SK-N-SH (cell line): ENCODE measurements around the gene CLDN18. TPM values are rescaled to one million over a fixed set of nuclear protein-coding genes. Genes with fewer than 3 reads are reported as not detected.

Source experiments
- CTCF ChIA-PET: fragments of 300-600, 350-600 bp; formaldehyde crosslinking; extraction: SDS; loops from one replicate; lab custom pipeline; 2021; lab: Yijun Ruan, JAX
- POLR2A ChIA-PET: fragments of 350-600 bp; sonication (Branson Sonifier 250); formaldehyde crosslinking; extraction: SDS; loops from one replicate; lab custom pipeline; 2020; ENCODE audit warnings: antibody characterized with exemption, inconsistent platforms; lab: Yijun Ruan, JAX
- DNase-seq: peaks from one replicate; pipeline ENCODE4 v3.0.0; 2012
- H2AFZ ChIP-seq: fragments of 200-600 bp; sonication (generic); 2 replicates; pipeline ENCODE4 v1.8.1; 2016; ENCODE audit warnings: antibody characterized with exemption, mild to moderate bottlenecking, low read depth
- H3F3A ChIP-seq: fragments of 200-600 bp; sonication (generic); replicated peaks from 2 replicates; pipeline ENCODE3; 2016; ENCODE audit warnings: antibody characterized with exemption, mild to moderate bottlenecking; ENCODE audit not compliant: insufficient read depth
- H3K27ac ChIP-seq, 2 experiments: fragments of 200-500 bp in 1 of 2; fragments of 200-600 bp in 1 of 2; sonication (Bioruptor generic) in 1 of 2; sonication (generic), shearing (Covaris generic) in 1 of 2; 2 replicates each; pipeline versions ENCODE4 v1.5.1 to v1.6.1; 2014 to 2016; ENCODE audit warnings: low read depth in 2 of 2, inconsistent platforms in 1 of 2, low read length in 1 of 2, mild to moderate bottlenecking in 1 of 2, mixed read lengths in 1 of 2
- H3K27me3 ChIP-seq: fragments of 200-600 bp; sonication (generic), shearing (Covaris generic); 2 replicates; pipeline ENCODE4 v1.6.1; 2016; ENCODE audit warnings: mixed run types; ENCODE audit not compliant: insufficient read depth
- H3K36me3 ChIP-seq, 2 experiments: fragments of 200-500 bp in 1 of 2; fragments of 200-600 bp in 1 of 2; sonication (Bioruptor generic) in 1 of 2; sonication (generic) in 1 of 2; replicated peaks in 1 of 2; 2 replicates each; pipeline versions ENCODE3 to v1.5.1; 2014 to 2016; ENCODE audit warnings: low read length in 1 of 2, mild to moderate bottlenecking in 1 of 2; ENCODE audit not compliant: insufficient read depth in 2 of 2, control insufficient read depth in 1 of 2
- H3K4me1 ChIP-seq, 2 experiments: fragments of 200-500 bp in 1 of 2; fragments of 200-600 bp in 1 of 2; sonication (Bioruptor generic) in 1 of 2; sonication (generic), shearing (Covaris generic) in 1 of 2; 2 replicates each; pipeline versions ENCODE4 v1.5.1 to v1.6.1; 2014 to 2016; ENCODE audit warnings: low read depth in 1 of 2, low read length in 1 of 2, mixed run types in 1 of 2; ENCODE audit not compliant: insufficient read depth in 2 of 2, control insufficient read depth in 1 of 2
- H3K4me2 ChIP-seq: fragments of 200-600 bp; sonication (generic), shearing (Covaris generic); 2 replicates; pipeline ENCODE4 v1.6.1; 2017; ENCODE audit warnings: mixed run types
- H3K4me3 ChIP-seq, 2 experiments: fragments of 200-500 bp in 1 of 2; fragments of 200-600 bp in 1 of 2; sonication (Bioruptor generic) in 1 of 2; sonication (generic), shearing (Covaris generic) in 1 of 2; 2 replicates each; pipeline versions ENCODE4 v1.5.1 to v1.8.1; 2014 to 2016; ENCODE audit warnings: low read depth in 2 of 2, inconsistent platforms in 1 of 2, low read length in 1 of 2, mild to moderate bottlenecking in 1 of 2, mixed read lengths in 1 of 2, moderate library complexity in 1 of 2
- H3K79me2 ChIP-seq: fragments of 200-600 bp; sonication (generic); 2 replicates; pipeline ENCODE4 v1.8.1; 2017; ENCODE audit warnings: mild to moderate bottlenecking; ENCODE audit not compliant: insufficient read depth
- H3K9ac ChIP-seq: fragments of 200-600 bp; sonication (generic); 2 replicates; pipeline ENCODE4 v1.6.1; 2017; ENCODE audit warnings: mixed run types
- H3K9me2 ChIP-seq: fragments of 200-600 bp; sonication (generic); 2 replicates; pipeline ENCODE4 v1.6.1; 2017; ENCODE audit warnings: mixed run types
- H3K9me3 ChIP-seq: fragments of 200-600 bp; sonication (generic); 2 replicates; pipeline ENCODE4 v1.6.1; 2017; ENCODE audit warnings: mixed run types, mild to moderate bottlenecking, moderate library complexity
- H4K20me1 ChIP-seq: fragments of 200-600 bp; sonication (generic); 2 replicates; pipeline ENCODE4 v1.6.1; 2017; ENCODE audit warnings: mild to moderate bottlenecking, mixed run types; ENCODE audit not compliant: insufficient read depth
- CHD2 ChIP-seq: fragments of 150-350 bp; IDR thresholded peaks from 2 replicates; pipeline ENCODE4 v1.6.1; 2018; ENCODE audit warnings: low read length; ENCODE audit not compliant: partially characterized antibody
- CTCF ChIP-seq: fragments of 200-600 bp; sonication (generic); IDR thresholded peaks from 2 replicates; pipeline ENCODE4 v1.6.1; 2017; ENCODE audit warnings: antibody characterized with exemption, mild to moderate bottlenecking, moderate library complexity
- FOXJ3 ChIP-seq: sonication (generic); formaldehyde crosslinking; IDR thresholded peaks from 2 replicates; pipeline ENCODE4 v1.5.1; 2020; ENCODE audit warnings: mild to moderate bottlenecking, missing genetic modification reagents
- MXI1 ChIP-seq: IDR thresholded peaks from 2 replicates; pipeline ENCODE4 v1.6.1; 2012; ENCODE audit warnings: mild to moderate bottlenecking, low read depth, low read length, improper control_type of control experiment
- POLR2AphosphoS5 ChIP-seq: IDR thresholded peaks from 2 replicates; pipeline ENCODE4 v1.6.1; 2012; ENCODE audit warnings: low read depth, low read length
- RAD21 ChIP-seq: IDR thresholded peaks from 2 replicates; pipeline ENCODE4 v1.6.1; 2012; ENCODE audit warnings: mild to moderate bottlenecking, low read length
- RFX5 ChIP-seq: IDR thresholded peaks from 2 replicates; pipeline ENCODE4 v1.6.1; 2012; ENCODE audit warnings: mild to moderate bottlenecking, improper control_type of control experiment, low read length
- SIN3A ChIP-seq: IDR thresholded peaks from 2 replicates; pipeline ENCODE4 v1.6.1; 2012; ENCODE audit warnings: low read depth, mild to moderate bottlenecking, low read length, moderate library complexity, borderline replicate concordance
- SMC3 ChIP-seq: IDR thresholded peaks from 2 replicates; pipeline ENCODE4 v1.6.1; 2012; ENCODE audit warnings: low read depth, low read length, improper control_type of control experiment
- TAF1 ChIP-seq: IDR thresholded peaks from 2 replicates; pipeline ENCODE4 v1.6.1; 2012; ENCODE audit warnings: low read depth, mild to moderate bottlenecking, low read length, moderate library complexity, borderline replicate concordance
- TEAD4 ChIP-seq: IDR thresholded peaks from 2 replicates; pipeline ENCODE4 v1.4.0; 2012; ENCODE audit warnings: mild to moderate bottlenecking, borderline replicate concordance; ENCODE audit not compliant: insufficient read depth
- YY1 ChIP-seq: IDR thresholded peaks from 2 replicates; pipeline ENCODE4 v1.4.0; 2012; ENCODE audit warnings: low read depth, mild to moderate bottlenecking
- ZBTB33 ChIP-seq: IDR thresholded peaks from 2 replicates; pipeline ENCODE4 v1.4.0; 2012; ENCODE audit warnings: low read depth, borderline replicate concordance
- WGBS: methylation state at CpG from one replicate; pipeline ENCODE4 v1.1.6; 2017; ENCODE audit warnings: low lambda C conversion rate; 5-methylcytosine and 5-hydroxymethylcytosine counted together
- polyA plus RNA-seq, 3 experiments: library from polyadenylated mRNA; depleted of rRNA; stranded (reverse); fragments of >200 nt; gene quantifications; 2 replicates each; pipeline ENCODE4 v1.2.3, GENCODE V29; 2012
- TF ChIP-seq, protein P1 (sequence below): fragments of 150-350 bp; IDR thresholded peaks from 2 replicates; pipeline ENCODE4 v1.6.1; 2016; ENCODE audit warnings: mild to moderate bottlenecking, low read depth, low read length

CLDN18 gene
- polyA plus RNA-seq, 1 of the 3 experiments (the other 2 are of a cell fraction), result not detected

DNA sequence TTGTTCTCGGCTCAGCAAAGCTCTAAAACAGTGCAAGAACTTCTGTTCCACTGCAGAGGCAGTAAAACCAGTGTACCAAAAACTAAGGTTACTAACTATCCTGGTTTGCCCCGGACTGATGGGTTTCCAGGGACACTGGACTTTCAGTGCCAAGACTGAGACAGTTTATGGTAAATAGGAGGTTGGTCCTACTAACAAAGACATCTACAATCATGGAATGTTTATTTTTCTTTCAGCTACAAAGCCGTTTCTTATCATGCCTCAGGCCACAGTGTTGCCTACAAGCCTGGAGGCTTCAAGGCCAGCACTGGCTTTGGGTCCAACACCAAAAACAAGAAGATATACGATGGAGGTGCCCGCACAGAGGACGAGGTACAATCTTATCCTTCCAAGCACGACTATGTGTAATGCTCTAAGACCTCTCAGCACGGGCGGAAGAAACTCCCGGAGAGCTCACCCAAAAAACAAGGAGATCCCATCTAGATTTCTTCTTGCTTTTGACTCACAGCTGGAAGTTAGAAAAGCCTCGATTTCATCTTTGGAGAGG is 20.8 kb downstream of the CLDN18 start:
- CTCF ChIA-PET, result interaction anchor here (1.0 to 1.2 kb wide), 3 partner anchors 15 to 60 kb away, joined by 3 read pairs; no protein-coding TSS in a partner anchor
- no peaks in the 10 kb centered on the region for H3K27me3 ChIP-seq
- H3K27ac ChIP-seq, result no peak overlapping the region
- H3K4me3 ChIP-seq, result no peak overlapping the region
- H3K4me2 ChIP-seq, result no peak overlapping the region
- H3K9ac ChIP-seq, result no peak overlapping the region
- no peaks in the 10 kb centered on the region for H3F3A ChIP-seq
- no peak overlapping the region for H2AFZ ChIP-seq
- H3K79me2 ChIP-seq, result no peaks in the 10 kb centered on the region
- peaks cover 5% of the 10 kb centered on the region in 2 experiments for H3K36me3 ChIP-seq
- no peaks in the 10 kb centered on the region for H3K9me2 ChIP-seq
- no peak for DNase-seq
- no peak for TF ChIP-seq ZBTB33
- TF ChIP-seq CTCF, result no peak
- TF ChIP-seq POLR2AphosphoS5, result no peak
- TF ChIP-seq, protein P1, sequence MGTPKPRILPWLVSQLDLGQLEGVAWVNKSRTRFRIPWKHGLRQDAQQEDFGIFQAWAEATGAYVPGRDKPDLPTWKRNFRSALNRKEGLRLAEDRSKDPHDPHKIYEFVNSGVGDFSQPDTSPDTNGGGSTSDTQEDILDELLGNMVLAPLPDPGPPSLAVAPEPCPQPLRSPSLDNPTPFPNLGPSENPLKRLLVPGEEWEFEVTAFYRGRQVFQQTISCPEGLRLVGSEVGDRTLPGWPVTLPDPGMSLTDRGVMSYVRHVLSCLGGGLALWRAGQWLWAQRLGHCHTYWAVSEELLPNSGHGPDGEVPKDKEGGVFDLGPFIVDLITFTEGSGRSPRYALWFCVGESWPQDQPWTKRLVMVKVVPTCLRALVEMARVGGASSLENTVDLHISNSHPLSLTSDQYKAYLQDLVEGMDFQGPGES, result no peak
- TF ChIP-seq SIN3A, result no peak
- no peak for TF ChIP-seq SMC3
- no peak for TF ChIP-seq YY1
- TF ChIP-seq MXI1, result no peak
- no peak for TF ChIP-seq RAD21
- no peak for TF ChIP-seq FOXJ3 (CRISPR knock-in tag)
- TF ChIP-seq RFX5, result no peak
- no peak for TF ChIP-seq TAF1
- WGBS, result 82% methylated on average over 11 of the region's 11 CpGs
- H4K20me1 ChIP-seq, result no peaks in the 10 kb centered on the region
- H3K4me1 ChIP-seq, result no peaks in the 10 kb centered on the region
- H3K9me3 ChIP-seq, result no peaks in the 10 kb centered on the region
- POLR2A ChIA-PET, result no interaction called here

GRCh38 chr3:138031536-138031935 is 21.6 kb downstream of the CLDN18 start:
- H4K20me1 ChIP-seq, result no peaks in the 10 kb centered on the region
- H3F3A ChIP-seq, result no peaks in the 10 kb centered on the region
- no peak for TF ChIP-seq CHD2
- no peak for TF ChIP-seq YY1
- no peak for TF ChIP-seq MXI1
- TF ChIP-seq POLR2AphosphoS5, result no peak
- TF ChIP-seq TEAD4, result no peak
- H3K4me2 ChIP-seq, result no peak overlapping the region
- peaks cover 5% of the 10 kb centered on the region in 2 experiments for H3K36me3 ChIP-seq
- CTCF ChIA-PET, result interaction anchor here (1.0 to 1.2 kb wide), 4 partner anchors 15 to 61 kb away, joined by 3 read pairs; no protein-coding TSS in a partner anchor
- H3K4me1 ChIP-seq, result no peaks in the 10 kb centered on the region
- H3K9ac ChIP-seq, result no peak overlapping the region
- DNase-seq, result no peak
- POLR2A ChIA-PET, result no interaction called here
- no peaks in the 10 kb centered on the region for H3K9me2 ChIP-seq
- no peaks in the 10 kb centered on the region for H3K27me3 ChIP-seq
- no peak overlapping the region for H3K27ac ChIP-seq
- no peaks in the 10 kb centered on the region for H3K79me2 ChIP-seq
- no peaks in the 10 kb centered on the region for H3K9me3 ChIP-seq
- H3K4me3 ChIP-seq, result no peak overlapping the region
- no peak overlapping the region for H2AFZ ChIP-seq
- 94% methylated on average over 3 of the region's 3 CpGs for WGBS
